NCI-H128 (cell line): Measurements from ENCODE around the gene CCR5AS.

Experiments
- DNase-seq: peaks from one replicate; lab custom pipeline; 2025; ENCODE audit not compliant: unreplicated experiment; lab: John Stamatoyannopoulos, UW

CCR5AS gene

DNA sequence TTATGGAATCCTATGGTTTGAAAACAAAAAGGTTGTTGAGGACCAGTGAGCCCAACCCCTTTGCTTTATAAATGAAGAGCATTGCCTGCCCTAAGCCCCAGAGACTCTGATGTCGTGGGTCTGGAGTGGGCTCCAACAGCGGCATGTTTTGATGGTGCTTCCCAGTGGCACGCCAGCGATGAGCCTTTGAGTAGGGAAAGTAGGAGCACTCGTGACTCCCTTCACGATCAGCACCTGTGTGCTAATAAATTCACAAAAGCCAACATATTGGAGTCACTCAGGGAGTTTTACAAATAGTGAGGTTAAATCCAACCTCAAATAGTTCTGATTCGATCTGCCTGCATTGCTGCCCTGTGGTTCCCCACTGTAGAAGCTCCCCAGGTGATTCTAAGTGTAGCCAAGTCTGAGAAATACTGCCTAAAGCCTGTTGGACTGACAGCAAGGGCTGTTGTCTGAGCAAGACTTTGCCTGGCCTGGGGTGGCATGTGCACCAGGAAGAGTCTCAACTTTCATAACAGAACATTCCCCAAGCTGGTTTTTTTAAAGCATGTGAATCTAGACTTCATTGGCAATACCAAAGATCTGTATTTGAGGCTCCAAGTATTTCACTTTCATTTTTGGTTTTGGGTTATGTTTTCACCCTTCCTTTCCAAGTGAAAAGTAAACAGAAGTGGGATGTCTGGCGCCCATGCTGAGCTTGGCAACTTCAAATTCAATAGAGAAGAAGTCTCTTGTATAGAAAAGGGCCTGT is 26.2 kb downstream of the CCR5AS start:
- DNase-seq = no peak

GRCh38 chr3:46378426-46378942 is 28.4 kb downstream of the CCR5AS start:
- no peak for DNase-seq

DNA sequence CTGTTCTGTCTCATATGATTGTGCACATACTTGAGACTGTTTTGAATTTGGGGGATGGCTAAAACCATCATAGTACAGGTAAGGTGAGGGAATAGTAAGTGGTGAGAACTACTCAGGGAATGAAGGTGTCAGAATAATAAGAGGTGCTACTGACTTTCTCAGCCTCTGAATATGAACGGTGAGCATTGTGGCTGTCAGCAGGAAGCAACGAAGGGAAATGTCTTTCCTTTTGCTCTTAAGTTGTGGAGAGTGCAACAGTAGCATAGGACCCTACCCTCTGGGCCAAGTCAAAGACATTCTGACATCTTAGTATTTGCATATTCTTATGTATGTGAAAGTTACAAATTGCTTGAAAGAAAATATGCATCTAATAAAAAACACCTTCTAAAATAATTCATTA is 31.1 kb downstream of the CCR5AS start:
- DNase-seq = no peak

DNA sequence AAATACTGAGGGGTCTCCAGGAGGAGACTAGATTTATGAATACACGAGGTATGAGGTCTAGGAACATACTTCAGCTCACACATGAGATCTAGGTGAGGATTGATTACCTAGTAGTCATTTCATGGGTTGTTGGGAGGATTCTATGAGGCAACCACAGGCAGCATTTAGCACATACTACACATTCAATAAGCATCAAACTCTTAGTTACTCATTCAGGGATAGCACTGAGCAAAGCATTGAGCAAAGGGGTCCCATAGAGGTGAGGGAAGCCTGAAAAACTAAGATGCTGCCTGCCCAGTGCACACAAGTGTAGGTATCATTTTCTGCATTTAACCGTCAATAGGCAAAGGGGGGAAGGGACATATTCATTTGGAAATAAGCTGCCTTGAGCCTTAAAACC is 31.6 kb downstream of the CCR5AS start:
- DNase-seq = no peak

GRCh38 chr3:46374755-46375154 is 32.1 kb downstream of the CCR5AS start:
- DNase-seq = no peak

GRCh38 chr3:46372492-46373359 is 34.1 kb downstream of the CCR5AS start:
- no peak for DNase-seq

GRCh38 chr3:46371519-46372340 is 35.1 kb downstream of the CCR5AS start:
- no peak for DNase-seq

GRCh38 chr3:46370839-46371518 is 35.9 kb downstream of the CCR5AS start, which contains the start of gene CCR5:
CCR5 (plus strand) TSS chr3:46370946; CDS start chr3:46372903, 1,957 bp downstream.
- DNase-seq = no peak

DNA sequence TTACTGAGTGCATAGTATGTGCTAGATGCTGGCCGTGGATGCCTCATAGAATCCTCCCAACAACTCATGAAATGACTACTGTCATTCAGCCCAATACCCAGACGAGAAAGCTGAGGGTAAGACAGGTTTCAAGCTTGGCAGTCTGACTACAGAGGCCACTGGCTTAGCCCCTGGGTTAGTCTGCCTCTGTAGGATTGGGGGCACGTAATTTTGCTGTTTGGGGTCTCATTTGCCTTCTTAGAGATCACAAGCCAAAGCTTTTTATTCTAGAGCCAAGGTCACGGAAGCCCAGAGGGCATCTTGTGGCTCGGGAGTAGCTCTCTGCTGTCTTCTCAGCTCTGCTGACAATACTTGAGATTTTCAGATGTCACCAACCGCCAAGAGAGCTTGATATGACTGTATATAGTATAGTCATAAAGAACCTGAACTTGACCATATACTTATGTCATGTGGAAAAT is 37.2 kb downstream of the CCR5AS start:
- no peak for DNase-seq

DNA sequence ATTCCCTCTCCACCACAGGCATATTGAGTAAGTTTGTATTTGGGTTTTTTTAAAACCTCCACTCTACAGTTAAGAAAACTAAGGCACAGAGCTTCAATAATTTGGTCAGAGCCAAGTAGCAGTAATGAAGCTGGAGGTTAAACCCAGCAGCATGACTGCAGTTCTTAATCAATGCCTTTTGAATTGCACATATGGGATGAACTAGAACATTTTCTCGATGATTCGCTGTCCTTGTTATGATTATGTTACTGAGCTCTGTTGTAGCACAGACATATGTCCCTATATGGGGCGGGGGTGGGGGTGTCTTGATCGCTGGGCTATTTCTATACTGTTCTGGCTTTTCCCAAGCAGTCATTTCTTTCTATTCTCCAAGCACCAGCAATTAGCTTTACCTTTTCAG is 37.7 kb downstream of the CCR5AS start:
- DNase-seq = no peak

GRCh38 chr3:46368569-46368968 is 38.3 kb downstream of the CCR5AS start:
- DNase-seq = no peak

DNA sequence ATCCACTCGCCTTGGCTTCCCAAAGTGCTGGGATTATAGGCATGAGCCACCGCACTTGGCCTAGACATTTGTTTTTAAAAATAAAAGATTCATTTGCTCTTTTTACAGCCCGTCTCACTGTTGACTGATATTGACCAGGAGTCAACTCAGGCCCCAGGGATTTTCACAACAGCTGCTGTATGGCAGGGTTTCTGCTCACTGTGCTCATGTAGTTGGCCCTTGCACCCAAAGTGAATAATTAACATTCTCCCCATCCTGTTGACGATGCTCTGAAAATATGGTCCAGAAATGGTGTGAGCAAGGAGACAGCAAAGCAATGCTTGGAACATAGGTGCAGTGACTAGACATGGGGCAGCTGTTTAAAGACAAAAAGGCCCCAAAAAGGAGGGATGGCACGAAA is 39.1 kb downstream of the CCR5AS start:
- no peak for DNase-seq

DNA sequence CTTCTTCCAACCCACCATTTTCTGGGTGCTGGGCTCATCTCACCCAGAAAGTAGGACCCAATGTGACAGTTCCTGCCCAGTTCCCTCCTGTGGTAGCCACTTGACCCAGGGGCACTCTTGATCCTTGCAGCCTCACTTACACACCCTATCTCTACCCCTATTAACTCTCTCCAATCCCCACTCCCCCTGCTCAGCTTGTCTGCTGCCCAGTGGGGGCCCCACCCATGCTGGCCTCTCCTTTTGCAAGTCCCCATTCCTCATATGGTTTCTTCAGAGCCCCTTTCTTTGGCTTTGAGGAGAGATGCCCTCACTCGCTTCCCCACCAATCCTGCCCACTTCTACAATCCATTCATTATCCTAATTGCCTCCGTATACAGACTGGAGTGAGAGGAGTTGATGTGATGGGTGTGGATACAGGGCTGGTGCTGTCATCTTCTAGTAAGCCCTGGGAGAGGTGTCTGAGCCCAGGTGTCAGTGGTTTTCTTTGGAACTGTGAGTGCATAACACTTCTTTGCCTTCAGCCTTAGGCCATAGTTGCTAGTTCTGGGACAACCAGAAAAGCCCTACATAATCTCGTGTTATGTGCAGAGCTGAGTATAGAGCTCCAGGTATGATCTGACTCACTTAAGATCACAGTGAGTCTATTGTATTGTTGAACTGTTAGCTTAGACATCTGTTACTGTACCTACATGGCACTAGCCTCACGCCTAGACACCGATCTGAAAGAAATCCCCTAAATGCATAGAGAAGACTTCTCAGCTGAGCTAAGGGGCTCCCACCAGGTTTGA is 40.9 kb downstream of the CCR5AS start:
- DNase-seq = no peak

DNA sequence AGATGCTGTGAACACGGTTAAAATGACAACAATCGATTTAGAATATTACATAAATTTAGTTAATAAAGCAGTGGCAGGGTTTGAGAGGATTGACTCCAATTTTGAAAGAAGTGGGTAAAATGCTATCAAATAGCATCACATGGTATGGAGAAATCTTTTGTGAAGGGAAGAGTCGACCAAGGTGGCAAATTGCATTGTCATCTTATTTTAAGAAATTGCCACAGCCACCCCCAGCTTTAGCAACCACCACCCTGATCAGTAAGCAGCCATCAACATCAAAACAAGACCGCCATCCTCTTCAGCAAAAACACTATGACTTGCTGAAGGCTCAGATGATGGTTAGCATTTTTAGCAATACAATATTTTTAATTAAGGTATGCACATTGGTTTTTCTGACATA is 41.8 kb downstream of the CCR5AS start:
- no peak for DNase-seq

GRCh38 chr3:46361408-46362283 is 45.2 kb downstream of the CCR5AS start:
- no peak for DNase-seq

GRCh38 chr3:46360907-46361306 is 46.0 kb downstream of the CCR5AS start:
- DNase-seq = no peak

GRCh38 chr3:46359733-46360493 is 47.0 kb downstream of the CCR5AS start:
- peak; percentile 78 for DNase-seq

- no peak for DNase-seq
Measured at GRCh38 chr3:46358466-46358865, 48.4 kb downstream of the CCR5AS start.
